ENCODE results near the gene ZNF316. TPM values are rescaled to one million over a fixed set of nuclear protein-coding genes. Genes with fewer than 3 reads are reported as not detected.

Gene ZNF316
- total RNA-seq, 2 donors from 2014 or later, result 37.1 to 39.9 TPM

Other genes starting within 250 kb of the ZNF316 start
- 10 to 100 TPM; 19.6 to 26.8 TPM for gene DAGLB, start 189.4 kb upstream of the ZNF316 start, total RNA-seq
- gene KDELR2, start 153.2 kb upstream of the ZNF316 start, total RNA-seq, result 10 to 100 TPM; 38.3 to 38.4 TPM
- gene GRID2IP, start 85.9 kb upstream of the ZNF316 start, total RNA-seq, result under 1 TPM; 0.17 to 0.18 TPM
- gene ZDHHC4, start 59.9 kb upstream of the ZNF316 start, total RNA-seq, result 10 to 100 TPM; 19.1 to 20.6 TPM
- 10 to 100 TPM; 50.5 to 50.7 TPM for gene INTS15, start 47.3 kb upstream of the ZNF316 start, total RNA-seq
- gene ZNF853, start 21.7 kb upstream of the ZNF316 start, total RNA-seq, result 1 to 10 TPM in 1 of 2 donors, under 1 TPM in 1; 0.85 to 1.1 TPM
- 10 to 100 TPM; 26.1 to 26.5 TPM for gene ZNF12, start 69.6 kb downstream of the ZNF316 start, total RNA-seq
- gene RSPH10B2, start 116.8 kb downstream of the ZNF316 start, total RNA-seq, result under 1 TPM in 1 of 2 donors, not detected in 1; 0.50 TPM
- 10 to 100 TPM; 61.5 to 70.8 TPM for gene CCZ1B, start 189.0 kb downstream of the ZNF316 start, total RNA-seq

Measured in T-helper 17 cell (primary cell).